HG02970 (cell line): ENCODE measurements around the gene TKT.
"Not testable (repeated sequence)": the region's sequence is repeated elsewhere in the genome, so short reads cannot be mapped to it uniquely, and the experiment has no call there.

Experiments used
- ATAC-seq: cut with Tn5 transposase; IDR thresholded peaks from one replicate; pipeline ENCODE4 v1.9.1; 2021; ENCODE audit warnings: mild to moderate bottlenecking, moderate library complexity, moderate number of reproducible peaks; ENCODE audit not compliant: unreplicated experiment, low FRiP score

Gene TKT

DNA sequence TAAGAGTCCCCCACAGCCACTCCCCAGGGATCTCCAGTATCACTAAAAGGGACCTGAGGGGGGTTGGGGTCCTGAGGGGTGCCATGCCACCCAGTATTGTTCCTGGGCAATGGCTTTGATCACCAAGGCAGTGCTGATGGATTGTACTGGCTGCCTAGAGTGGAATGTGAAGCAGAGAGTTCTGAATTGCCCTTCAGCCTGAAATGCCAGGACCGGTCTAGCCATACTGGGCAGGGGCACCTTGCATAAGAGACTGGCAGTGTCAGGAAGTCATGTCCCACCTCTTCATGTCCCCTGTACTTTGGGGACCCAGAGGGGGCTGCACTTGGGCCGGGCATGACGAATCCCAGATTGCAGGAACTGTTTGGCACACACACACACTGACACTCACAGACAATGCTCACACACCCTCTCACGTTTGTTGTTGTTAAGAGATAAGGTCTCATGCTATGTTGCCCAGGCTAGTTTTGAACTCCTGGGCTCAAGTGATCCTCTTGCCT, 4.5 kb upstream of the TKT start:
- no peak for ATAC-seq

DNA sequence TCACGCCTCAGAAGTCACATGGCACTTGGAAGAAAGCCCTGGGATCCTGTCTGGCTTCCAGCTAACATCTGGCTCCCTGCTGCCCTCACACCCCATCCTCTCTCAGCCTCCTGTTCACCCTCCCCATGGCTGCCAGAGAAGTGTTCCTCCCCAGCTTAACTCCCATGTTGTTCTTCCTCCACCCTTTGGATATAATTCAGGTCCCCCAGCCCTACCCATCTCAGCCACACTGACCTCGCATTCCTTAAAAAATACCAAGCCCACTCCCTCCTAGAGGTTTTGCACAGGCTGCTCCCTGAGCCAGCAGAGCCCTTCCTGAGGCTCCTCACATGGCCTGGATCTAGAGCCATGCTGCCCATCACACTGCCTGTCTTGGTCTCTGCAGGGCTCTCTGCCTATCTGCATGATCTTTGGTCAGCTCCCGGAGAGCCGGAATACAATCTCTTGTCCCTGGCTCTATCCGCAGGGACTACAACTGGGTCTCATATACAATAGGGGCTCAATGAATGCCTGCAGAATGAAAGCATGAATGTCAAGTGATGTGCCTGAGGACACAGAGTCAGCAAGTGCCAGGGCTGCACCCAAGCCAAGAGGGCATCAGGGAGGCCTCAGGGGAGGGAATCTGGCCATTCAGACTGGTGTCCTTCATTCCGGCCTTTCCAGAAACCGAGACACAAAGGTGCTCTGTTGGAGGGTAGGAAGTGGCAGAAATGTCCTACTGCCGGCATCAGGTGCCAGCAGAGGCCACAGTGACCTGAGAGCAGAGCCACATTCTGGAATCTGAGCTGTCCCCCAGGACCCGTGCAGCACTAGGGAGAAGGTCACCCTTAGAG, 3.8 kb upstream of the TKT start:
- no peak for ATAC-seq

DNA sequence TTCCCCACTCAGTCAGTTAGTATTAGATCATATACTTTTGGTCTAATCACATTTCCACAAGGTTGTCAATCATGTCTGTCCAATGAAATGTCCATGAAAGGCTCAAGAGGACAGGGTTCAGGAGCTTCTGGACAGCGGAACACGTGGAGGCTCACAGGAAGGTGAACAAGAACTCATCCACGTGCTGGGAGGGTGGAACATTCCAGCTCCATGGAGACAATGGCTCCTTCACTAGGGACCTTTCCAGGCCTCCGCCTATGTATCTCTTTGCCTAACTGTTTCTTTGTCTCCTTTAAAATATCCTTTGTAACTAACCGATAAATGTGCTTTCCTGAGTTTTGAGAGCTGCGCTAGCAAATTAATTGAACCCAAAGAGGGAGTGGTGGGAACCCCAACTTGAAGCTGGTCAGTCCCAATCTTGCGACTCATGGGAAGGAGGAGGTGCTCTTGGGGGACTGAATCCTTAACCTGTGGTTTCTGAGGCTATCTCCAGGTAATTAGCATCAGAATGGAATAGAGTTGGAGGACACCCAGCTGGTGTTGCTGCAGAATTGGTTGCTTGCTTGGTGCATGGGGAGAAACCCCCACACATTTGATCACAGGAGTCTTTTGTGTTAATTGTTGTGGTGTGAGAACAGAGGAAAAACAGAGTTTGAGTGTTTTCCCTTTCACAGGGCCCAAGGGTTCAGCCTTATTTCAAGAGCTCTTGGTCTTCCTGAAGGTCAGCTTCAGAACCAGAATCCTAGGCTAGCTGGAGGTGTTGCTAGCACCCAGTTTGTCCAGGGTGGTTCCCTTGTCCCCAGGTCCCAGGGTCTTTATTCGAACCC, 3.0 kb upstream of the TKT start:
- no peak for ATAC-seq

DNA sequence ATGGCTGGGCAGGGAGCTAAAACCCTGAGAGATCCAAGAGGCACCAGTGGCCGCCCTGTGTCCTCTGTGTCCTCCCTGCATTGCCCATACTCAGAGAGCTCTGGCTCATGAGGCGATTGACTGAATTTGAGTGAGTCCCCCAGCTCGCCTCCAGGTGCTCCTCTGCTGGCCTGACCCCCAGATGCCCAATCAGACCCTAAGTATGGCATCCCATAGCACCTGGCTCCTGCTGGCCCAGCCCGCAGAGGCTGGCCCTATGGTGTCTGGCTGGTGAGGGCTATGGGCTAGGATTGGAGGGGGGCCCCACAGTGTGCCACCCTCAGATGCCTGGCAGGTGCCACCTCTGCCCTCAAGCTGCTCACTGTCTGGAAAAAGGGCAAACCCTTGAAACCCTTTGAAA, 1.6 kb upstream of the TKT start:
- no peak for ATAC-seq

DNA sequence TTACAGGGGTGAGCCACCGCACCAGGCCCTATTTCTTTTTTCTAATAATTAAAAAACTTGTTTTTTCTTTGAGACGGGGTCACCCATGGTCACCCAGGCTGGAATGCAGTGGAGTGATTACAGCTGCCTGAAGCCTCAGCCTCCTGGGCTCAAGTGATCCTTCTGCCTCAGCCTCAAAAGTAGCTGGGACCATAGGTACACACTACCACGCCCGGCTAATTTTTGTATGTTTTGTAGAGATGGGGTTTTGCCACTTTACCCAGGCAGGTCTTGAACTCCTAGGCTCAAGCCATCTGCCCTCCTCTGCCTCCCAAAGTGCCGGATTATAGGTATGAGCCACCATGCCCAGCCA, 858 bp upstream of the TKT start:
- no peak for ATAC-seq

DNA sequence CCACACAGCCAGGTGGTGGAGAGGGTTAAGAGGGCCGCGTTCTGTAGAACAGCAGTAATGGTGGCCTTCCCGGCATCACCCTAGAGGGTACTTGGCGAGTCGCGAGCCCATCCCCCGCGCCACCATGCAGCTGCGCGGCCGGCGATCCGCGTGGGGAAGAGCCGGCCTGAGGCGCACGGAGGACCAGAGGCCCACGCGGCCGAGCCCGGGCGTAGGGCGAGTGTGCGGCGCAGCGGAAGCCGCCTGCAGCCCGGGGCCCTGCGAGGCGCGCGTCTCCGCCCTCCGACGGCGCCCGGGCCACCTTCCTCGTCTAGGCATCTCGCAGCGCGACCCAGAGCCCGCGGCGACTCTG, 423 bp downstream of the TKT start:
- ATAC-seq: peak; percentile 32

DNA sequence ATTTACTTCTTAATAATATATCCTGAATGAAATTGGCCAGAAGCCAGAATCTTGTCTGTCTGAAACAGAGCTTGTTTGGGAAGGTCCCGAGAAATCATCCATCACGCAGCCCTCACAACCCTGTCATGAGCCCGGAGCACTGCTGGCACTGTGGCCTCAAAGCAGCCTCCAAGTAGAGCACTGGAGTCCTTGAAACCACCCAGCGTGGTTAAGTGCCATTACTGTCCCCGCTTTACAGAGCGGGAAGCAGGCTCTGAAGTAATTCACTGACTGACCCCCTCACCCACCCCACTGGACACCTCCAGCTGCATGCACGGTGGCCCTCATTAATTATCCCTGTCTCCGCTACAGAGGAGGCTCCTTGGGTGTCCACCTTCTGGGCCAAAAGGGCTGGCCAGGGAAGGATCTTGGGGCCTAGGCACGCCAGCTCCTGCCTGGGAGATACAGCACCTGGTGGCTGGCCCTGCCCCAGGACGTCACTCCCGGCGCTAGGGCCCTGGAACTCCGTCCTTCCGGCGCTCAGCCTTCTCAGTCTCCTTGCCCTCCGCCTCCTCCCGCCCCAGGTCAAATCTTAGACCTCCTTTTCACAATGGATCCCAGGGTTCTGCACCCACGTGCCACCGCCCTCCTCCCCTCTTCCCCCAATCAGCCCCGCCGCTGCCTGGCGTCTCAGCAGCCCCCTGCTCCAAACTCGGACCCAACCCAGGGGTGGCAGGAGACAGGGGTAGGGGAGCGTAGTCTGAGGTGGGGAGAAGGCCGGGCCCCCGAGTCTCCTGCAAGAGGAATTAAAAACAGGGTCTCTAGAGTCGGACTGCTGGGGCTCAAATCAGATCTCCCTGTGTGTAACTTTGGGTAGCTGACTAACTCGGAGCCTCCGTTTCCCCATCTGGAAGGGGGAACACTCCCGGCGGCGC, 1.1 kb downstream of the TKT start:
- ATAC-seq: no peak

DNA sequence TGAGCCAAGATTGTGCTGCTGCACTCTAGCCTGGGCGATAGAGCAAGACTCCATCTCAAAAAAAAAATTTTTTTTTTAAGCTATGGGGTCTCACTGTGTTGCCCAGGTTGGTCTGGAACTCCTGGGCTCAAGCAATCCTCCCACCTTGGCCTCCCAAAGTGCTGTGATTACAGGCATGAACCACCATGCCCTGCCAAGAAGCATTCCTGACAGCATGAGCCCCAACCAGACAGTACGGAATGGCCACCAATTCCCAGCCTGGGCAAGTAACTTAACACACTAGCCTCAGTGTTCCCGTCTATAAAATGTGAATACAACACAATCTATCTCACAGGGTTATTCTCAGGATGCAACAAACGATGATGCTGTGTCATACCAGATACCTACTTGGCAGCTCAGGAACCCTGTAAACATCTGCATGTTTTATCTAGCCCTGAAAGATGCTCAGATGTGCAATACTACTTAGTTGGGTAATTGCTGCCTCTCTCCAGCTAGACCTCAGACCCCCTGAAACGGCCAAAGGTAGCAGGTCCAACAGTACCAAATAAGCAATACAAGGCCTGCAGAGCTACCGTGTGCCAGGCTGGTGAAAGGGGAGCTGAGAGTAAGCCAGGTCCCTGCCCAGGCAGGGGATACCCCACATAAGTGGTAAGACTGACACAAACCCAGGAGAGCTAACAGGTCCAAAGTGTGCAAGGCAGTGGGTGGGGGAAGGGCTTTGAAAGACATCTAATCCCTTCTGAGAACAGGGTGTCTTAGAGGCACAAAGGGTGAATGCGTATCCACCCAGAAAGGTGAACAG, 1.9 kb downstream of the TKT start:
- ATAC-seq: no peak

DNA sequence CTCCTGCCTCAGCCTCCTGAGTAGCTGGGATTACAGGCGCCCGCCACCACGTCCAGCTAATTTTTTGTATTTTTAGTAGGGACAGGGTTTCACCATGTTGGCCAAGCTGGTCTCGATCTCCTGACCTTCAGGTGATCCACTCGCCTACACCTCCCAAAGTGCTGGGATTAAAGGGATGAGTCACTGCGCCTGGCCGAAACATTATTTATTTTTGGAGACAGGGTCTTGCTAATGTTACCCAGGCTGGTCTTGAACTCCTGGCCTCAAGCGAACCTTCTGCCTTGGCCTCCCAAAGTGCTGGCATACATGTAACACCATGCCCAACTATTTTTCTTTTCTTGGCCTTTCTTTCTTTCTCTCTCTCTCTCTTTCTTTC, 2.9 kb downstream of the TKT start:
- ATAC-seq: not testable (repeated sequence)

DNA sequence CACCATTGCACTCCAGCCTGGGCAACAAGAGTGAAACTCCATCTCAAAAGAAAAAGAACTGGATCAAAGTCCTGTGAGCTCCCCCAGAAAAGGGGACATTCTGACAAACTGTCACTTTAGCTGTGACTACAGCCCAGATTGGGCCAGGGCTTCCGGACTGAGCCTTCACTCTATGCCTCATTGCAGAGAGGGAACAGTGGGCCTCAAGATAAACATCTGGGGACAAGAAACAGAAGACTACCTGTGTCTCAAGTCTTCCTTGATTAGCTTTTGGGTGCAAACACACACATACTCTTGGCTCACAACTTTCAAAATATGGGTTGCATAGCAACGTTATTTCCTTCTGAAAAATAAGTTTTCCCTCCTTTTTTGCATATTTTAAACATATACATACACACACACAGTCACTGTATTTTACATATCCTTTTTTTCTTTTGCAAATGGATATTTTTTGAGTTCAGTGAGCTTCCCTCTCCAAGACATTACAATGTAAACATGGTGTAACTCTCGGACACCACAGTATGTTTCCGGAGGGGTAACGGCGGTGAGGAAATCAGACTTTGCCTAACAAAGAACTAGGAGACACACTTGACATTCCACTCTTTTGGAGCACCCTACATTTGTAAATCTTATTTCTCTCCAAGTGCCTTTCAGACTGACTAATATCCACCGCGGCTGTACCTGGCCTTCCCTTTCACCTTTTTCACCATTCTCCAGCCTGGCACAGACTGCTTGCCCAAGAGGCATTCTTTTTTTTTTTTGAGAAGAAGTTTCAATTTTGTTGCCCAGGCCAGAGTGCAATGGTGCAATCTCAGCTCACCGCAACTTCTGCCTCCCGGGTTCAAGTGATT, 3.5 kb downstream of the TKT start:
- ATAC-seq: no peak

DNA sequence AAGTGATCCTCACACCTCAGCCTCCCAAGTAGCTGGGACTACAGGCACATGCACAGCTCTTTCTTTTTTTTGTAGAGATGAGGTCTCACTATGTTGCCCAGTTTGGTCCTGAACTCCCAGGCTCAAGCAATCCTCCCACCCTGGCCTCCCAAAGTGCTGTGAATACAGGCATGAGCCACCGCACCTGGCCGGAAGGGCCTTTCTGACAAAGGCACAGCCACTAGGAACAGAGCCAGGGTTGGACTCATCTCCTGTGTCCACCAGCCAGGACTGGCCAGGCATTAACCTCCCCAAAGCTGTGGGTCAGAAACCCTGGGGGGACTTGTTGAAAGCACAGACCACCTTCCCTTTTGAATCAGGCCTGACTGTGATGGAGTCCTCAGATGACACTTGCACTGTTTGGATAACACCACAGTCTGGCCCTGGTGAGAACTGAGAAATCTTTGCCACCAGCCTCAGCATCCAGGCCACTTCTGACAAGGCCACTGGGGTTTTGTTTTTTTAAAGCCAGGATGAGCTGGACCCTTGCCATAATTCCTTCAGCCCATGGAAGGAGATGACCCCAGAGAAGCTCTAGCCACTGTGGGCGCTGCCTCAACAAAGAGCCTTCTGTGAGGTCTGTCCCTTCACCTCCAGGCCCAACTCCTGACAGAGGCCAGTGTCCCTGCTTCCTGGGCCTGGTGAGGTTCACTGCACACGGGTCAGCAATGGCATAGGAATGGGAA, 4.8 kb downstream of the TKT start:
- no peak for ATAC-seq

DNA sequence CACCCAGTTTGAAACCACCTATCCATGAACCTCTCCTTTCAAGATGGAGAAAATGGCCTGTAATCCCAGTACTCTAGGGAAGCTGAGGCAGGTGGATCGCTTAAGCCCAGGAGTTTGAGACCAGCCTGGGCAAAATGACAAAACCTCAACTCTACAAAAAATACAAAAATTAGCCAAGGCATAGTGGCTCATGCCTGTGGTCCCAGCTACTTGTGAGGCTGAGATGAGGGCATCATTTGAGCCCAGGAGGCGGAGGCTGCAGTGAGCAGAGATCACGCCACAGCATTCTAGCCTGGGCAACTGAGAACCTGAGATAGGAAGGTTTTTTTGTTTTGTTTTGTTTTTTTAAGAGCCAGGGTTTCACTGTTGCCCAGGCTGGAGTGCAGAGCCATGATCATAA, 5.4 kb downstream of the TKT start:
- ATAC-seq: no peak

DNA sequence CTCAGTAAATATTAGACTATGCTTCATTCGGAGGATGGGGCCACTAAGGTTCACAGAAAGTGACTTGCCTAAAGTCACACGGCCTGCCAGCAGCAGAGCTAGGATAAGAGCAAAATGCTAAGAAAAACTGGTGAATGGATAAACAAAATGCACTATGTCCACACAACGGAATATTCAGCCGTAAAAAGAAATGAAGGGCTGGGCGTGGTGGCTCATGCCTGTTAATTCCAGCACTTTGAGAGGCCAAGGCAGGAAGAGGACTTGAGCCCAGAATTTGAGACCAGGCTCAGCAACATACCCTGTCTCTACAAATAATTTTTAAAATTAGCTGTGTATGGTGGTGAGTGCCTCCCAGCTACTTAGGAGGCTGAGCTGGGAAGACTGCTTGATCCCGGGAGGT, 7.7 kb downstream of the TKT start:
- ATAC-seq: no peak

DNA sequence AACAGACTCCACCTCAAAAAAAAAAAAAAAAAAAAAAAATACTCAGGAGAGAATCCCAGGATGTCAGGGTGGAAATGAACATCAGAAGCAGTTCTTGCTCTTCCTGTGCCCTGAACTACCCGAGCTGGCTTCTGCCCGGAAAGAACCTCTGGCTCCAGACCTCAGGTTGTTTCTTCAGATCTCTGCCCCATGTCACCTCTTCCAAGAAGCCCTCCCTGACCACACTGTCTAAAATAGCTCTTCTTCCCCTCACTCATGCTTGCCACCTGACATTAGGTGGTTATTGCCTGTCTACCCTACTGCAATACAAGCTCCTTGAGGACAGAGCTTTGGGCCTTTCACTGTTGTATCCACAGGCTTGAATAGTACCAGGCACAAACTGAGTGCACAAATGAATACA, 8.2 kb downstream of the TKT start:
- no peak for ATAC-seq

DNA sequence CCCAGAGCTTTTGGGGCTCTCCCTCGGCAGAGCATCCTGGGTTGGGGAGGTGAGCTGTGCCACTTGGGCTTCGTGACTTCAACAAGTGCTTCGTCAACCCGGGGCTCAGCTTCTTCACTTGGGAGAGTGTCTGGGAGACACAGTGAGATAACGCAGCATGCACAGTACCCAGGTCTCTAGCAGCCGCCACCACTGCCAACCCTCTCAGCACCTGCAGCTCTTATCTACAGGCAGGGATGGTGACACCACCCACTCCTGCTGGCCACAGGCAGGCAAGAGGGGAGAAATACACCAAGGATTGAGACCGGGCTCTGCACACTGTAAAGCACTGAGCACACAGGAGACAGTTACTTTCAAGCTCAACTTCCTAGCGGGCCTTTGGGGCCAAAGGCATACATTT, 11.6 kb downstream of the TKT start:
- no peak for ATAC-seq

DNA sequence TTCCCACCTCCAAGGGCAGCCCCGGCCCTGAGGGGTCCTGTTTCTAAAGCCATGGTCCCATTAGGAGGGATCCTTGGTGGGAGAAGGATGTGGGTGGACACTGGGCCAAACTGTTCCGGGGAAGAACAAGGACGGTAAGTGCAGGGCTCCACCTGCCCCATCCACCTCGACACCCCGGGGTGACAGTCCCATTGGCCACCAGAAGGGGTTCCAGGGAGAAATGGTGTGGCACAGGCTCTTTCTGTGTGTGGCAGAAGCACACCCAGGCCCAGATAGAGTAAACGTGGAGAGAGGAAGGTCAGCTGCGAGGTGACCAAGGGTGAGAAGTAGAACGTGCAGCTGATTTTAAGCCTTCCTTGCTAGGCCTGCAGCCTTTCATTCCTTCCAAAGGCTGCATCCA, 12.0 kb downstream of the TKT start:
- ATAC-seq: no peak

DNA sequence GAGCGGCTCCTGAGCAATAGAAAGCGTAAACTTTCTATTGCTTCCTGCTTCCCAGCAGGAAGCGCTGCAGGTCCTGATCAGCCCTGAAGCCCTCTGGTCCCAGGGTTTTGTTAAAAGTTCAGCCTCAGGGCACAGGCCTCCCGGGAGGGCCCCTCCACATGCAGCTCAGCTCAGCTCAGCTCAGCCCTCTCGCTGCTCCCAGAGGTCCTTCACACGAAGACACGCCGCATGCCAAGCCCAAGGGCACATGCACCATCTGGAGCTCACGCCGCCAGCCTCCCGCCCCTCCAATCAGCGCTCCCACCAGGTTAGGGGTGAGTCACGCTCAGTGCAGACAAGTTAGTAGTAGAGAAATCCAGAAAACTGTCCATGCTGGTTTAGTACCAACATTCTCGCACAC, 12.7 kb downstream of the TKT start:
- ATAC-seq: no peak

DNA sequence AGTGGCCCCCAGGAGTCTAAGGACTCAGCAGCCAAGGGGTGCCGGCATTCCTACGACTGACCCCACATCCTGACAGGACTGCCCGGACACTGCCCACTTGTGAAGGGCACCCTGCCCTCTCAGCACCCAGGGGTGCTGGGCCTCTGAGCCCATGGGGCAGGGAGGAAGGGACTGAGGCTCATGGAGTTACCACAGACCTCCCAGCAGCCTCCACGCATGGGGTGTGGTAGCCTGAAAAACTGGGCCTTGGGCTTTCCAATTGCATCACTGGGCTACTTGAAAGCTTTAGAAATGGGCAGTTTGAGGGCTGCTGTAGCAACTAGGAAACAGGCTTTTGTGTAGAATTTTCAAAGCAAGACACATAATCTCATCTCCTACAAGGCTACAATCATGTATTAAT, 13.2 kb downstream of the TKT start:
- no peak for ATAC-seq

DNA sequence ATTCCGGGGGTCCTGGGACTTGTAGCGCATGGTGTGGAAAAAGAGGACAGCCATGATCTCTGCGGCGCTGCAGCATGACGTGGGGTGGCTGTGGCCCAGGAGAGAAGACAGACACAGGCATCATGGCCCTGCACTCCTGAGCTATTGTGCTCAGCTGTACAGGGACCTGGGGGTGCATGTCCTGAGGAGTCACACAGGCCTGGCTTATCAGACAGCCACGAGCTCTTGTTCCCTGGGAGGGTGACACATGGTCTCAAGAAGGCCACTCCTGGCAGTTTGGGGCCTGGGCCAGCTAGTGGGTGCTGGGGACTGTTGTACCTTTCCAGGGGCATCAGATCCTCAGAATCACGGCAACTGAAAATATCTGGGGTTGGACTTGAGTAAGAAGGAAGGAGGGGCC, 13.7 kb downstream of the TKT start:
- ATAC-seq: no peak
